Panc1 (cell line): ENCODE results near the gene LCT.

Experiments used
- POLR2AphosphoS5 ChIP-seq: IDR thresholded peaks from 2 replicates; pipeline ENCODE4 v1.6.1; 2012; ENCODE audit warnings: mild to moderate bottlenecking, low read depth, low read length, moderate library complexity
- SIN3A ChIP-seq: IDR thresholded peaks from 2 replicates; pipeline ENCODE4 v1.6.1; 2012; ENCODE audit warnings: low read depth, mild to moderate bottlenecking, low read length, moderate library complexity, borderline replicate concordance; ENCODE audit not compliant: insufficient read depth
- TCF7L2 ChIP-seq: IDR thresholded peaks from 2 replicates; pipeline ENCODE4 v1.6.1; 2011; ENCODE audit warnings: mild to moderate bottlenecking, low read depth, low read length, inconsistent platforms
- TF ChIP-seq, protein P1 (sequence below): fragments of 450-650 bp; IDR thresholded peaks from 2 replicates; pipeline ENCODE4 v1.5.1; 2017; ENCODE audit warnings: mild to moderate bottlenecking
- TF ChIP-seq, protein P2 (sequence below), 2 experiments: IDR thresholded peaks; 2 replicates each; pipeline ENCODE4 v1.6.1; 2011 to 2012; ENCODE audit warnings: low read depth in 2 of 2, control low read depth in 1 of 2, low read length in 1 of 2, mild to moderate bottlenecking in 1 of 2, moderate library complexity in 1 of 2; ENCODE audit not compliant: insufficient read depth in 1 of 2

DNA sequence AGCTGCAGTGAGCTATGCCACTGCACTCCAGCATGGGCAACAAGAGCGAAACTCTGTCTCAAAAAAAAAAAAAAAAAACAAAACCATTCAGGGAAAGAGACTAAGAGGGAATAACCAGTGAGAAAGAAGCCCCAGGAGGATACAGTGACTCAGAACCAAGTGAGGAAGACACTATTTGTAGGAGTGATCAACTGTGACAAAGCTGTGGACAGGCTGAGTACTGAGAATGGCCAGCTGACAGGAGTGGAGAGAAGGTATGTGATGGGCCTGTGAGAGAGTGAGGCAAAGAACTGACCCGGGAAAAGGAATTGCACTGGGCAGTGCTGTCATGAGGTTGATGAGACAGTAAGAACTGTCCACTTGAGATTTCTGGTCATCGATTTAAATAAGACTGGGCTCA lies 6.7 kb upstream of the LCT start:
- TF ChIP-seq, protein P1, sequence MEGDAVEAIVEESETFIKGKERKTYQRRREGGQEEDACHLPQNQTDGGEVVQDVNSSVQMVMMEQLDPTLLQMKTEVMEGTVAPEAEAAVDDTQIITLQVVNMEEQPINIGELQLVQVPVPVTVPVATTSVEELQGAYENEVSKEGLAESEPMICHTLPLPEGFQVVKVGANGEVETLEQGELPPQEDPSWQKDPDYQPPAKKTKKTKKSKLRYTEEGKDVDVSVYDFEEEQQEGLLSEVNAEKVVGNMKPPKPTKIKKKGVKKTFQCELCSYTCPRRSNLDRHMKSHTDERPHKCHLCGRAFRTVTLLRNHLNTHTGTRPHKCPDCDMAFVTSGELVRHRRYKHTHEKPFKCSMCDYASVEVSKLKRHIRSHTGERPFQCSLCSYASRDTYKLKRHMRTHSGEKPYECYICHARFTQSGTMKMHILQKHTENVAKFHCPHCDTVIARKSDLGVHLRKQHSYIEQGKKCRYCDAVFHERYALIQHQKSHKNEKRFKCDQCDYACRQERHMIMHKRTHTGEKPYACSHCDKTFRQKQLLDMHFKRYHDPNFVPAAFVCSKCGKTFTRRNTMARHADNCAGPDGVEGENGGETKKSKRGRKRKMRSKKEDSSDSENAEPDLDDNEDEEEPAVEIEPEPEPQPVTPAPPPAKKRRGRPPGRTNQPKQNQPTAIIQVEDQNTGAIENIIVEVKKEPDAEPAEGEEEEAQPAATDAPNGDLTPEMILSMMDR, result no peak
- TF ChIP-seq, protein P2, sequence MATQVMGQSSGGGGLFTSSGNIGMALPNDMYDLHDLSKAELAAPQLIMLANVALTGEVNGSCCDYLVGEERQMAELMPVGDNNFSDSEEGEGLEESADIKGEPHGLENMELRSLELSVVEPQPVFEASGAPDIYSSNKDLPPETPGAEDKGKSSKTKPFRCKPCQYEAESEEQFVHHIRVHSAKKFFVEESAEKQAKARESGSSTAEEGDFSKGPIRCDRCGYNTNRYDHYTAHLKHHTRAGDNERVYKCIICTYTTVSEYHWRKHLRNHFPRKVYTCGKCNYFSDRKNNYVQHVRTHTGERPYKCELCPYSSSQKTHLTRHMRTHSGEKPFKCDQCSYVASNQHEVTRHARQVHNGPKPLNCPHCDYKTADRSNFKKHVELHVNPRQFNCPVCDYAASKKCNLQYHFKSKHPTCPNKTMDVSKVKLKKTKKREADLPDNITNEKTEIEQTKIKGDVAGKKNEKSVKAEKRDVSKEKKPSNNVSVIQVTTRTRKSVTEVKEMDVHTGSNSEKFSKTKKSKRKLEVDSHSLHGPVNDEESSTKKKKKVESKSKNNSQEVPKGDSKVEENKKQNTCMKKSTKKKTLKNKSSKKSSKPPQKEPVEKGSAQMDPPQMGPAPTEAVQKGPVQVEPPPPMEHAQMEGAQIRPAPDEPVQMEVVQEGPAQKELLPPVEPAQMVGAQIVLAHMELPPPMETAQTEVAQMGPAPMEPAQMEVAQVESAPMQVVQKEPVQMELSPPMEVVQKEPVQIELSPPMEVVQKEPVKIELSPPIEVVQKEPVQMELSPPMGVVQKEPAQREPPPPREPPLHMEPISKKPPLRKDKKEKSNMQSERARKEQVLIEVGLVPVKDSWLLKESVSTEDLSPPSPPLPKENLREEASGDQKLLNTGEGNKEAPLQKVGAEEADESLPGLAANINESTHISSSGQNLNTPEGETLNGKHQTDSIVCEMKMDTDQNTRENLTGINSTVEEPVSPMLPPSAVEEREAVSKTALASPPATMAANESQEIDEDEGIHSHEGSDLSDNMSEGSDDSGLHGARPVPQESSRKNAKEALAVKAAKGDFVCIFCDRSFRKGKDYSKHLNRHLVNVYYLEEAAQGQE (IDR thresholded peaks at IDR 0.05; ENCODE audit: insufficient read depth in 1 of 2, low read depth in 2 of 2, low read length in 1 of 2), result no peak
- no peak for TF ChIP-seq POLR2AphosphoS5
- no peak for TF ChIP-seq TCF7L2
- TF ChIP-seq SIN3A, result no peak
